ENCODE data around the gene SNX19.

The SNX19 gene

DNA sequence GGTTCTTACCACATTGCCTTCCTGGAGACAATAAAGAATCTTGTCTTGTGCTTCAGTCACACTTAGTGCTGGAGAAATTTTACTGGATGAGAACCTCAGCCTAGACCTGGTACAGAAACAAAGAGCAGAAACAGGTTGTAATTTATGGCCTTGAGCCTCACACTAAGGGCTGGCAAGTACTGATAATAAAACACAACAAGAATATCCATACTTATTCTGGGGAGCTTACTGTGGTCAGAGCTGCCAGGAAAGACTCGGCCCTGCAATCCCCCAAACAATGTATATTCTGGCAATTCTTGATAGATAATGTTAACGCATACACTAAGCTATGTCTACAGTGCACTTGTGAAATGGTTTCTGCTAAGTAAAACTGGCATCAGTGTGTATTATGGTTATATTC, 9.7 kb downstream of the SNX19 start:
- no peak for DNase-seq (ENCODE audit: low read depth in 4 of 4, low spot score in 1 of 4)

DNA sequence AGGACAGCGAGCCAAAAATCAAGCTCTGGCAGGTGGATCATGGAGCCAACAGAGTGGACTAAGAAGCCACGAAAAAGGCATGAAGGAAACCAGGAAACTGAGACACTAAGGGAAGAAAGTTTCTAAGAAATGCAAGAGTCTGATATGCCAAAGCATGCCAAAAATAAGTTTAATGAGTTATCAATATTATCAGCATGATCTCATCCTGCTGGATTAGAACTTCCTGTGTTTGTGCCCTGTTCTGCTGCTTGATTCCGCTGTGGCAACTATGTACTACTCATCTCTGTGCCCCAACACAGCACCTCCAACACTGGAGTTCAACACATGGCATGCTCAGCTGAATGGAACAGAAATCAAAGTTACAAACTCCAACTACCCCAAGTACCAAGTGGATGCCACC, 10.8 kb downstream of the SNX19 start:
- DNase-seq (ENCODE audit: low read depth in 4 of 4, low spot score in 1 of 4): no peak

DNA sequence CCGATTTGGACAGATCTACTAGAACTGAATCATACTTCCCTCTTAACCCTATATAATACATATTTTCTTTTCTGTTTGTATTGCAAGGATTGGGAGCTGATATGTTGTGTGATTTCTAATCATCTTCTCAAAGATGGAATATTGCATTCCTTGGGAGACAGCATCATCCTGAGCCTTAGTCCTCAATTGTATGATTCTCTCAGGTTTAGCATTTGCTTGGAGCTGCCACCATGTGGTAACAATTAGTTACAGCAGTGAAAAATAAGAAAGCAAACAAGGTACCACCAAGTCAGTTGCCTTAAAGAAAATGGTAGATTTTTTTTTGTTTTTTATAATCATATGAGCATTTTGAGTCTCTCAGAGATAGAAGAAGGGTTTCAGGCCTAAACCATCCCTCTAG, 11.9 kb downstream of the SNX19 start:
- DNase-seq (ENCODE audit: low read depth in 4 of 4, low spot score in 1 of 4): no peak

- no peak for DNase-seq (ENCODE audit: low read depth in 4 of 4, low spot score in 1 of 4)
Measured at GRCh38 chr11:130902380-130902779, 13.9 kb downstream of the SNX19 start.

- no peak for DNase-seq (ENCODE audit: low read depth in 4 of 4, low spot score in 1 of 4)
Measured at GRCh38 chr11:130899106-130899505, 17.2 kb downstream of the SNX19 start.

GRCh38 chr11:130897262-130898182, 18.8 kb downstream of the SNX19 start:
- no peak for DNase-seq (ENCODE audit: low read depth in 4 of 4, low spot score in 1 of 4)

- DNase-seq (ENCODE audit: low read depth in 4 of 4, low spot score in 1 of 4): peak in 3 of 4 experiments; percentile 36 to 42 (median 38)
Measured at GRCh38 chr11:130894322-130895025, 21.8 kb downstream of the SNX19 start.

GRCh38 chr11:130892861-130893260, 23.4 kb downstream of the SNX19 start:
- no peak for DNase-seq (ENCODE audit: low read depth in 4 of 4, low spot score in 1 of 4)

- no peak for DNase-seq (ENCODE audit: low read depth in 4 of 4, low spot score in 1 of 4)
Measured at GRCh38 chr11:130891326-130891725, 25.0 kb downstream of the SNX19 start.

DNA sequence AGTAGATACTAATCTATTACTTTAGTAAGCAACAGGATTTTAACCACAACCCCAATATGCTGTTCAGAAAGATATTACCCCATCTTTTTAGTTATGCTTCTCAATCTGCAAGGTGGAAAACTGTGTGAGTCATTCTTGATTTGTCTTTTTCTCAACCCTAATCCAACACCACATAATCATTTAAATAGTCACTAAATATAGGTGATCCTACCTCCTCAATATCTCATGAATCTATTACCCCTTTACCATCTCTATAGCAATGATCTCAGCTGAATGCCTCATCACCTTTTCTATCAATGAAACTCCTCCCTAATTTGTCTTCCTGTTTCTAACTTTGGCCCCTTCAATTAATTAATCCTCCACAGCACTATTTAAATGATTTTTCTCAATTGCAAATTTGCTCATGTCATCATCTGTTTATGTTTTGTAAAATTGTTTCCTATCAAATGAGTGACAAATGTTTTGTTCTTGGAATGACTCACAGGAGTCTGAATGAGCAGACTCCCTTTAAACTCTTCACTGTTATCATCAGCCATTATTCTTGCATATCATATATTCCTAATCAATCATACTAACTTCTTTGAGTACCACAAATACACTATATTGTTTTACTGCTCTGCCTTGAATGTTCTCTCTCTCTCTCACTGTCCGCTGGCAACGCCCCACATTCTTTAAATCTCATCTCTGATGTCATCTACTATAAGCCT, 26.1 kb downstream of the SNX19 start:
- no peak for DNase-seq (ENCODE audit: low read depth in 4 of 4, low spot score in 1 of 4)

DNA sequence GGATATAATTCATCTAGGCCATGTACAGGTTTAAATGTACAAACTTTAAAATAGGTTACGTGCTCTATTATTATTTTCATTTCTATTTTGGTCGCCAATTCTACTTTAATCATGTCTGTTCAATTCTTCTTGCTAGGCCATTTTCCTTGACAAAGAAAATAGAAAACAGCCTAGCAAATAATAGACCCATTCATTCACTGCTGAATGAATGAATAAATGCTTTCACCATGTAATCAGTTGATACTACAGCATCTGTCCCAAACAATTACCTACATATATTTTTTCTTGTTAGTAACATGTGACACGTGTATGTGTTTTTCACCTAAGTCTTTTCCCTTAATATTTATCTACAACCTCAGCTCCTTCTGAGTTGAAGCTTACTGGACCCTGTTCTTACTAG, 27.5 kb downstream of the SNX19 start:
- DNase-seq (ENCODE audit: low read depth in 4 of 4, low spot score in 1 of 4): no peak

DNA sequence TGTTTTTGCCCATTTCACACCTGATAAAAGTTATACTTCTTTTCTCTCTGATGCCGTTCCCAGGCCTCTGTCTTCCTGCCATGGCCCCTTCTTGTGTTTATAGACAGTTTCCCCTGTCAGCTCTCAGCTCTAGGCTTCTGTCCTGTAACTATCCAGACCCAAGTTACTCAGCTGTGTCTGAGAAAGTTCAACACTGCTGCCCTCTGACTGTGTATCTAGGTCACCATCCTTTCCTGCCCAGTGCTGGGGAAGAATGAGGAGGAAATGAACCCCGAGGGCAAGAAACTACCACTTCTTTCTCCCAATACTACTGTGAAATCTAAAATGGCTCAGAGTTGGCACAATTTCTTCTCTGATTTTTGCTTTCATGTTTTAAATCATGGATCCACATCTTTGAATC, 29.6 kb downstream of the SNX19 start:
- DNase-seq (ENCODE audit: low read depth in 4 of 4, low spot score in 1 of 4): no peak

DNA sequence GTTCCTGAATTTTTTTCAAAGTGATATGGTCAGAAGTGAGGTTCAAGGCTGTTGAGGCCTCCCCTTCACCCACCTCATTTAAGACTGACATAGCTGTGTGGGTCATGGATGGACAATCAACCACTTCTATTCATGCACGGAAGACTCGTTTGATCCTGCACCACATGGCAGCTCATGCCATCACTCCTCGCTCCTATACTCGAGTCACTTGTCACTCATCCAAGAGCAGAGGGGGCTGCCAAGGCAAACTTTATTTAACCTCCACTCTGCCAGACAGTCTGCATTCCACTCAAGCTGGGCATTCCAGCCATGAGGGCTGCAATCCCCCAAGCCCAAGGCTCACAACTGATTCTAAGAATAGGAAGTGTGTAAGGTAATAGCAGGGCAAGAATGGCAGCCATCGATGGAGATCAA, 34.1 kb downstream of the SNX19 start:
- DNase-seq (ENCODE audit: low read depth in 4 of 4, low spot score in 1 of 4): no peak

DNA sequence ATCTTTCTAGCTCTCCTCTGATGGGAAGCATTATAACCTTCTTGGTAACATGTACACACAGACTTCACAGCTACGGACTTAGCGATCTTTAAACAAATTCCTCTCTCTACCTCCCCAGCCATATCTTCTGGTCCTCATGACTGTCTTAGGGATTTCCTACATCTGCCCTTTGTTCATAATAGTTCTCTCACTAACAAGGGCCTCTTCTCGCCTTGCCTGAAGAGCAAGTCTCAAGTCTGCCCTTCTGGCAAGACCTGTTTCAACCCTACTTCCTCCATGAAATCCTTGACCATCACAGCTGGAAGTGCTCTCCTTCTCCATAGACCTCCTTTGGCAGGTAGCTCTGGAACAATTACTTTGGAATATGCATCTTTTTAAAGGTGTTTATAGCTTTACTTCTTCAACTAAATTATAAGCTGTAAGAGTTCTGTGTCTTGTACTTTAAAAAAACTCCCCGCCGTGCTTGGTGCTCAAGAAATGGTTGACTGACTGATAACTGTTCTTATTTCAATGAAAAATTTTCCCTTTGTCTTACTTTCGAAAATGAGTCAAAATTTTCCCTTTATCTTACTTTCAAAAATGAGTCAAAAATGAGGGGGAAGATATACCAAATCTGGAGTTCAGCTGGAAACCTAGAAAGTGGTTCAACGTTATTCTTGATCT, 34.7 kb downstream of the SNX19 start:
- DNase-seq (ENCODE audit: low read depth in 4 of 4, low spot score in 1 of 4): no peak

DNA sequence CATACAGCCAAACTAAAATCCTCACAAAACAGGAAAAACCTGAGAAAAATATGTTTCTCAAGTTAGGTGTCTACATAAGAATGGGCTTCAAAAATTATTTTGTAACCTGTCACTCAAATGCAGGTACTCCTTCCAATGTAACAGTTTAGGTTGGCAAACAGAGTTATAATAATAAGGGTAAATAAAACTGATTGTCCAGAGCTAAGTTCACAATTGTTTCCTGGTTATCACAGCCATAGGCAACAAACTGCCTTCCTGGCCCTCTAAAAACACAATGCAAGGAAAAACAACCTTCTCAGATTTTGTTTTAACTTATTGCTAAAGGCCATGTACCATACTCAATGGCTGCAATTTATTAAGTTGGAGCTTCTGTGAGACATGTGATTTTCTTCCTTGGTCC, 36.4 kb downstream of the SNX19 start:
- no peak for DNase-seq (ENCODE audit: low read depth in 4 of 4, low spot score in 1 of 4)

DNA sequence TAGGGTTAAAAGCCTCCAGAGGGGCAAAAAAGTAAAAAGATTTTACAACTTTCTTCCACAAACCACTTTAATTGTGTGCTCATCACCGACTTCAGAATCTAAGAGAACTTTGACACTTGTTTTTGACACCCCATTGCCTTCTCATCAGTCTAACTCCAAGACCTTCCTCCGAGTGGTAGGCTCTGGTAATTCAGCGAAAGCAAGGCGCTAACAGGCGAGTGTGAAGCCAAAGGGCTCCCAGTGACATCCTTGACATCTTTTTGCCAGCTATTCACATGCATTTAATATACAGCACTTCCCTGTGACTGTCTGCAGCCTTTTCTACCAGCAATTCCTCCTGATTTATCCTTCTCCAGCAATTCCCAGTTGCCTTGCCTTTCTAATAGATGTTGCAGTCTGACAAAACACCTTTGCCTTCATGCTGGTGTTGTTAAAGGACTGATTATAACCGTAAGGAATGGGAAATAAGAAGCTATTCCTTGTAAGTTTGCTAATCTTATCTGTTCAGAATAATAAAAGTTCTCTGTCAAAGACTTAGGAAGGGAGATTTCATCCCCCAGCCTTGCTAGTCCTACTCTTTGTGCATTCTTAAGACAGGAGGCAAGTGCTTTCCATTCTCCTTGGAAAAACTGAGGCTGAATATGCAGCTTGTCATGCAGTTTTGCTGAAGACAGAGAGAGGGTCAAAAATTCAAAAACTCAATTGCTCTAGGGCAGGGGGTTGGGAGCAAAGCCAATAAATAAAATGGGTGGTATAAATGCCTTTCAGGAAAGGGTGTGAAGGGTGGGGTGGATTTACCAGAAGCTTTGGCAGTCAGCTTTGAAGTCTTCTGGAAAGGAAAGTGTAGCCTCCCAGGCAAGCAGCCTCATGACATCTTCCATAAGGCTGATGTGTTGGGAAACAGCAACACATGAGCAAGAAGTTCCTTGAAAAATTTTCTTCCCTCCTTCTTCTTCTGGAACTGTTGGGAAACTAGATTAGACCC, 39.1 kb downstream of the SNX19 start:
- DNase-seq (ENCODE audit: low read depth in 4 of 4, low spot score in 1 of 4): no peak

GRCh38 chr11:130876100-130876499, 40.2 kb downstream of the SNX19 start:
- no peak for DNase-seq (ENCODE audit: low read depth in 4 of 4, low spot score in 1 of 4)

DNA sequence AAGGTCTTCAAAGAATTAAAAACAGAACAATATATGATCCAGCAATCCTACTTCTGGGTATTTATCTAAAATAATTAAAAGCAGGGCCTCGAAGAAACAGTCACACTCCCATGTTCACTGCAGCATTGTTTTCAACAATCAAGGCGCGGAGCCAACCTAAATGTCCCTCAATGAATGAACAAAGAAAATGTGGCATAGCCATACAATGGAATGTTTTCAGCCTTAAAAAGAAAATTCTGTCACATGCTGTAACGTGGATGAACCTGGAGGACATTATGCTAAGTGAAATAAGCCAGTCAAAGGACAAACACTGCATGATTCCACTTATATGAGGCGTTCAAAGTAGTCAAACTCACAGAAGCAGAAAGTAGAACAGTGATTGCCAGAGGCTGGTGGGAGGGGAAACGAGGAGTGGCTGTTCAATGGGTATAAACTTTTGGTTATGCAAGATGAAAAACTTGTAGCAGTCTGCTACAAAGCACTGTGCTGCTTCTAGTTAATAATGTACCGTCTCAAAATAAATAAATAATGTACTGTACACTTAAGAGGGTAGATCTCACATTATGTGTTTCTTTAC, 41.2 kb downstream of the SNX19 start:
- no peak for DNase-seq (ENCODE audit: low read depth in 4 of 4, low spot score in 1 of 4)

DNA sequence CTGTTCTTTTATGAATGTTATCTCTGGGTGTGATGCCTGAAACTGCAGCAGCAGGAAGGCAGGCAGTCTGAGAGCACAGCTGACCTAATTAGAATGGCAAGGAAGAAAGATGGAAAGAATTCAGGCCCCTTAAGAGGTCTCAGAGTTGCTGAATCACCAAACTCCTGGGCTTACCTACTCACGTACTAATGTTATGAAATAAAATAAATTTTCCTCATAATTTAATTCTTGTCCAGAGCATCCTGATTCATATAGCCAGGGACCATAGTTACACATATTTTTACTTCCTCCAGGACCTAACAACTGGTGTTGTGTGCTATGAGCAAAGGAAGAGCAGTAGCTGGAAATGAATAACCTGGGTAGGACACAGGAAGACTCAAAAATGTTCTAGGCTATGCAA, 41.9 kb downstream of the SNX19 start:
- no peak for DNase-seq (ENCODE audit: low read depth in 4 of 4, low spot score in 1 of 4)

- no peak for DNase-seq (ENCODE audit: low read depth in 4 of 4, low spot score in 1 of 4)
Measured at GRCh38 chr11:130873761-130874160, 42.5 kb downstream of the SNX19 start.
